Right lobe of liver (tissue), 4 donors: ENCODE results near the gene ADARB1.

Source experiments
- POLR2A ChIP-seq: fragments of 450-650 bp; IDR thresholded peaks from one replicate; pipeline ENCODE4 v1.6.1; 2017; ENCODE audit warnings: antibody characterized with exemption, mild to moderate bottlenecking
- TF ChIP-seq, protein P1 (sequence below), 4 donors: fragments of 200-600 bp in 3 of 4; fragments of 450-650 bp in 1 of 4; IDR thresholded peaks; one replicate each; pipeline versions ENCODE4 v1.5.1 to v1.8.0; 2016 to 2022; ENCODE audit warnings: antibody characterized with exemption in 4 of 4, mild to moderate bottlenecking in 2 of 4
- donor health status: DM: no; HTN: no; CAD: no.
- donor health status: DM: no; HTN: no; CAD: no.
- donor health status: DM: no; HTN: yes; CAD: no.

GRCh38 chr21:45135122-45135521, 60.7 kb downstream of the ADARB1 start:
- TF ChIP-seq, protein P1, sequence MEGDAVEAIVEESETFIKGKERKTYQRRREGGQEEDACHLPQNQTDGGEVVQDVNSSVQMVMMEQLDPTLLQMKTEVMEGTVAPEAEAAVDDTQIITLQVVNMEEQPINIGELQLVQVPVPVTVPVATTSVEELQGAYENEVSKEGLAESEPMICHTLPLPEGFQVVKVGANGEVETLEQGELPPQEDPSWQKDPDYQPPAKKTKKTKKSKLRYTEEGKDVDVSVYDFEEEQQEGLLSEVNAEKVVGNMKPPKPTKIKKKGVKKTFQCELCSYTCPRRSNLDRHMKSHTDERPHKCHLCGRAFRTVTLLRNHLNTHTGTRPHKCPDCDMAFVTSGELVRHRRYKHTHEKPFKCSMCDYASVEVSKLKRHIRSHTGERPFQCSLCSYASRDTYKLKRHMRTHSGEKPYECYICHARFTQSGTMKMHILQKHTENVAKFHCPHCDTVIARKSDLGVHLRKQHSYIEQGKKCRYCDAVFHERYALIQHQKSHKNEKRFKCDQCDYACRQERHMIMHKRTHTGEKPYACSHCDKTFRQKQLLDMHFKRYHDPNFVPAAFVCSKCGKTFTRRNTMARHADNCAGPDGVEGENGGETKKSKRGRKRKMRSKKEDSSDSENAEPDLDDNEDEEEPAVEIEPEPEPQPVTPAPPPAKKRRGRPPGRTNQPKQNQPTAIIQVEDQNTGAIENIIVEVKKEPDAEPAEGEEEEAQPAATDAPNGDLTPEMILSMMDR (IDR thresholded peaks at IDR 0.05), result no peak
- no peak for TF ChIP-seq POLR2A
